Measurements from ENCODE around the gene DNAI4.
"Not testable (repeated sequence)": the region's sequence is repeated elsewhere in the genome, so short reads cannot be mapped to it uniquely, and the experiment has no call there.

DNAI4 gene, protein sequence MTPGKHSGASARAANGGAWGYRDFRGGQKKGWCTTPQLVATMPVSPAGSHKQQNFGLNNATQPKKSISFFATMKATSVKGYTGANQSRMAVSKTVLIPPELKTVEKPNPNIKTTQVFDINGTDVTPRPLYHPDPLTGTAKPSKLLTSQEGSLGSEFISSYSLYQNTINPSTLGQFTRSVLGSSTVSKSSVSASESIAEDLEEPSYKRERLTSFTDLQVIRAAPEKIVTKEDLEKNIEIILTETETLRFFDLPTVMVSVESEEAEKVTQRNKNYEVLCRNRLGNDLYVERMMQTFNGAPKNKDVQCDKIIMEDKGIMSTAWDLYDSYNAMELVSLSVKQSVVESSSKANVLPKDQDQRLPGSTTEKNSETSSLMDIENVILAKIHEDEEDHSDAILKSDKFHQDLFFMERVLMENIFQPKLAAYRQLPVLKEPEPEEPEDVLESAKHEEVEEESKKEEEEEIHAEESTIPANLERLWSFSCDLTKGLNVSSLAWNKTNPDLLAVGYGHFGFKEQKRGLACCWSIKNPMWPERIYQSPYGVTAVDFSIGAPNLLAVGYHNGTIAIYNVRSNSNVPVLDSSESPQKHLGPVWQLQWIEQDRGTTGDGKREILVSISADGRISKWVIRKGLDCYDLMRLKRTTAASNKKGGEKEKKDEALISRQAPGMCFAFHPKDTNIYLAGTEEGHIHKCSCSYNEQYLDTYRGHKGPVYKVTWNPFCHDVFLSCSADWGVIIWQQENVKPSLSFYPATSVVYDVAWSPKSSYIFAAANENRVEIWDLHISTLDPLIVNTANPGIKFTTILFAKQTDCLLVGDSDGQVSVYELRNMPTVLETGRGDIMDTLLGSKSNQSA

DNA sequence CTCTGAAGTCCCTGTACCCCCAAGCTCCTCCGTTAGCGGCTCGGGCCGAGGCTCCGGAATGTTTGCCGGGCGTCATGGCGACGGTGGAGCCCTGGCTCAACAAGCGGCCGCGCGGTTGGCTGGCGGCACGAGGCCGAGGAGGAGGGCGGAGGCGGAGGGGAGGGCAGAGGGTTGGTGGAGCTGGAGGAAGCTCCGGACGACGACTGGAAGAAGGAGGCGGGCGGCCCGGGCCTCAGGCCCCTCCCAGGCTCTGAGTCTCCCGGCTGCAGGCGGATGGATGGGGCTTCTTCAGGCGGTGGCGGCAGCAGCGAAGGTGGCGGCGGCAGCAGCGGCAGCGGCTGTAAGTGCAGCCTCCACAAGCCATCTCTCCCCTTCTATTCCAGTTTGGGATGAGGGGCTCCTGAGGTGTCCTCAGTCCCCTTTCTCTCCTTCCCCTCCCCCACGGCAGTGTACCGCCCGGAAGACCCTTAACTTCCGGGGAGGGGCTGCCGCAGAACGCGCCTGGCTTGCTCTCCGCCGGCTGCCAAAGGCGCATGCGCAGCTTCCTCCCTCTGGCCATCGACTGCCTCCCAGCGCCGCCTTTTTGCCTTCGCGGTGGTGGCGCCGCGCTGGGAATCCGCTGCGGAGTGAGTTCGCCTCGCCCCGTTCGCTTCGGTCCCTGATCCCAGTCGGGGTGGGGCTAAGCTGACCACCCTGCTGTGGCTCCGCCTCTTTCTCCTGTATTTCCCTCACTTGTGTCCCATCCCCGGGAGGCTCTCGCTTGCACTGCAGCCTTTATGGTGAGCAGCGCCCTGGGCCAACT, at the start of gene DNAI4, which contains the start of gene MIER1:
Gene DNAI4 (minus strand): TSS at position 101 of the 802 bp plus-strand sequence. CDS start 25 bp downstream, at position 76.
Gene MIER1 (plus strand): TSS at position 235 of the 802 bp plus-strand sequence. CDS start 39 bp downstream, at position 274.
- DNase-seq: peak; percentile 99

DNA sequence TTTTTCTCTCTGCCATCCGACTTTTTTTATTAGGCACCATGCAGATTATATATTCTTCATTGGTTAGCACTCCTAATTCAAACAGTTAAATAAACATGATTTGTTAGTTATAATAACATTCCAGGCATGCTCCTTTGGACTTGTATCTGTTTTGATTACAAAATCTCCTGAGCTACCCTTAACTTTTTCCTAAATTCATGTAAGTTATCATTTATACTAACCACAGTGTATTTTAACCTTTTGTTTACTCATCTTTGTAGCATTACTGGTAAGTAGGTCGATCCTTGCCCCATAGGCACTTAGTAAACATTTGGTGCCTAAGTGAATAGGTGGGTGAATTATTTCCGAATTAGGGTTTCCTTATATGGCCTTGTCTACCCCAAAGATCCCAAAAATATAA, 43.9 kb upstream of the DNAI4 start:
- no peak for DNase-seq

DNA sequence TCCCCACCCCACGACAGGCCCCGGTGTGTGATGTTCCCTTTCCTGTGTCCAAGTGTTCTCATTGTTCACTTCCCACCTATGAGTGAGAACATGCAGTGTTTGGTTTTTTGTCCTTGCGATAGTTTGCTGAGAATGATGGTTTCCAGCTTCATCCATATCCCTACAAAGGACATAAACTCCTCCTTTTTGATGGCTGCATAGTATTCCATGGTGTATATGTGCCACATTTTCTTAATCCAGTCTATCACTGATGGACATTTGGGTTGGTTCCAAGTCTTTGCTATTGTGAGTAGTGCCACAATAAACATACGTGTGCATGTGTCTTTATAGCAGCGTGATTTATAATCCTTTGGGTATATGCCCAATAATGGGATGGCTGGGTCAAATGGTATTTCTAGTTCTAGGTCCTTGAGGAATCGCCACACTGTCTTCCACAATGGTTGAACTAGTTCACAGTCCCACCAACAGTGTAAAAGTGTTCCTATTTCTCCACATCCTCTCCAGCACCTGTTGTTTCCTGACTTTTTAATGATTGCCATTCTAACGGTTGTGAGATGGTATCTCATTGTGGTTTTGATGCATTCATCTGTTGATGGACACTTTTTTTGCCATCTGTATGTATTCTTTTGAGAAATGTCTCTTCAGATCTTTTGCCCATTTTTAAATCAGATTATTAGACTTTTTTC, 41.7 kb upstream of the DNAI4 start:
- not testable (repeated sequence) for DNase-seq

DNA sequence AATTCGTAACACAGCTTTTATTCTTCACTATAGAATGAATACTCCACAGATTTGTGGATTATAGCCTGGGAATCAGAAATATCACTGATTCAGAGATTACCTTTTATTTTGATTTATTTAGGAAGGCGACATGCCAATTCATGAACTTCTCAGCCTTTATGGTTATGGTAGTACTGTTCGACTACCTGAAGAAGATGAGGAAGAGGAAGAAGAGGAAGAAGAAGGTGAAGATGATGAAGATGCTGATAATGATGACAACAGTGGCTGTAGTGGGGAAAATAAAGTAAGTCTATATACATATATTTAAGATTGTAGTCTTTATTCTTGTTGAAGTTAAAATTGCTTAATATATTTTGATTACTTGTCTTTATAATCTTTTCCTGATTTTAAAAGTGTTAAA, 33.3 kb upstream of the DNAI4 start:
- no peak for DNase-seq

DNA sequence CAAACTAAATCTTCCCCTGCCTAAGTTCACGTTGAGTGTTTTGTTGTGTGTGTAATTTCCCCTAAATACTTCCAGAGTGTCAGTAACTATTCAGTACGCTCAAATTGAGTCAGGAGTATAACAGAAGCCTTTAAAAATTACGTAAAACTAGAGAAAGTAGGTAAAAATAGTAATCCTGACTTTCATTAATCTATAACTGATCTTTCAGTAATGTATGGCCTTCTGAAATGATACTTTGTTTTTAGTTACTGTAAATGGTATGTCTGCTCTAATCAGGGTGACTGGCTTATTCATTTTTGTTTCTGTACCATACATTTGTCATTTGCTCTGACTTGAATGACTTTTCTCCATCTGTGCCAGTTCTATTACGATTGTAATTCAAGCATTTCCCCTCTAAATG, 29.6 kb upstream of the DNAI4 start:
- no peak for DNase-seq

DNA sequence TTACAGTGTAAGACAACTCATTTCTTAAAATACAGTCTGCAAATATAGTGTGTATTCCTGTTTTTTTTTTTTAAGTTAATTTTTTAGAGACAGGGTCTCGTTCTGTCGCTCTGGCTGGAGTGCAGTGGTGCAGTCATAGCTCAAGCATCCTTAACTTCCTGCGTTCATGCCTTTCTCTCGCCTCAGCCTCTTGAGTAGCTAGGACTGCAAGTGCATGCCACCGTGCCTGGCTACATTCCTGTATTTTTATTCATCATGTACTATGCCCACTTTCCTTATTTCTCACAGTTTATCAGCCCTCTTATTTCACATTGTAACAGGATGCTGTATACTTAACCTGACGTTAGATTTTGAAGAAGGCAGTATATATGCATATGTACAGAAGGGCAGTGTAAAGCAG, 26.9 kb upstream of the DNAI4 start:
- DNase-seq: peak; percentile 62

DNA sequence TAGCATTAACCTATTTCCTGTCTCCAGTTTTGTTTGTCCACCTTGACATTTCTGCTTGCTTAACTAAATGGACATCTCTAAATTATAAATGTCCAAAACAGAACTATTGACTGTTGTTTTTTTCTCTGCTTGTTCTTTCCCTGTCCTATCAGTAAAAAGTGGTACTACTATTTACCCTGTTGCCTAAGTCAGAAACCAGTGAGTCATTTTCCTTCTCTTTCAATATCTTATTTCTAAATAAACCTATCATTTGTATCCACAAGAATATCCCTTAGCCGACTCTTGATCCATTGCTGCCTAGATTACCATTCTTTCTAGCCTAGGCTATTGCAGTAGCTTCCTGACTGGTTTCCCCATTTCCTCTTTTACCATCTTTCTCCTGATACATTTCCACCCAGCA, 22.6 kb upstream of the DNAI4 start:
- DNase-seq: no peak

DNA sequence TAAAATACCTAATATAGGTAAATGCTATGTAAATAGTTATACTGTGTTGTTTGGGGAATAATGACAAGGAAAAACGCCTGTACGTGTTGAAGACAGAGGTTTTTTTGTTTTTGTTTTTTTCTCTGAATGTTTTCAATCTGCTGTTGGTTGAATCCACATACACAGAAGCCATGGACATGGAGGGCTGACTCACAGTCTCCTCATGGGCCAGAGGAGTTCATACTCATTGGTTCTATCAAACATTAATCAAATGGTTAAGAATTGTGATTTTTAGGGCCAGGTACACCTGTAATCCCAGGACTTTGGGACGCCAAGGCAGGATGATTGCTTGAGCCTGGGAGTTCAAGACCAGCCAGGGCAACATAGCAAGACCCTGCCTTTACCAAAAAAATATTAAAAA, 20.7 kb upstream of the DNAI4 start:
- no peak for DNase-seq

DNA sequence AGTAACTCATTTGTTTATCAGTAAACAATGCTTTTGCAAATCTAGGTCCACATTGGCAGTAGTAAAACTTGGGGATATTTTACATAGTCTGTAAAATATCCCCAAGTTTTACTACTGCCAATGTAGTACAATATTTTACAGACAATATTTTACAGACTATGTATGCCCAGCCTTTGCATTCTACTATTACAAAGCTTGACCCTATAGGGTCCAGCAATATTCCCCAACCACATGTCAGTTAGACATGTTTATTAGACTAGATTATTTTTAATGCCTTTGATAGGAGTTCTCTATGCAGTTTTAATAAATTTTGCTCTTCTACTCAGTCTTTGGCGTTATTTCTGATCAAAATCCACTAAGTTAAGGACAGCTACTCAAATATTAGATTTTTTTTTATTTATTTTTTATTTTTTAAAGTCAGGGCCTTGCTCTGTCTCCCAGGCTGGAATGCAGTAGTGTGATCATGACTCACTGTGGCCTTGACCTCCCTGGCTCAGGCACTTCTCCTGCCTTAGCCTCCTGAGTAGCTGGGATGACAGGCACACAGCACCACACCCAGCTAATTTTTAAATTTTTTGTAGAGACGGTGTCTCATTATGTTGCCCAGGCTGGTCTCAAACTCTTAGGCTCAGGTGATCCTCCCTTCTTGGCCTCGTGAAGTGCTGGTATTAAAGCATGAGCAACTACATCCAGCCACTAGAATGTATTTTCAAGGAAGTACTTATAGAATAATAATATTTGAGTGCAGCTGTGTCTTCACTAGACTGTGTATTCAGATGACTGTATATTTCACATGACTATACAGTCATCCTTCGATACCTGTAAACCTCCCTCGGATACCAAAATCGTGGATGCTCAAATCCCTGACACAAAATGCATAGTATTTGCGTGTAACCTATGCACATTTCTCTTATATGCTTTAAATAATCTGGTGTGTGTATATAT, 19.9 kb upstream of the DNAI4 start:
- peak; percentile 67 for DNase-seq

DNA sequence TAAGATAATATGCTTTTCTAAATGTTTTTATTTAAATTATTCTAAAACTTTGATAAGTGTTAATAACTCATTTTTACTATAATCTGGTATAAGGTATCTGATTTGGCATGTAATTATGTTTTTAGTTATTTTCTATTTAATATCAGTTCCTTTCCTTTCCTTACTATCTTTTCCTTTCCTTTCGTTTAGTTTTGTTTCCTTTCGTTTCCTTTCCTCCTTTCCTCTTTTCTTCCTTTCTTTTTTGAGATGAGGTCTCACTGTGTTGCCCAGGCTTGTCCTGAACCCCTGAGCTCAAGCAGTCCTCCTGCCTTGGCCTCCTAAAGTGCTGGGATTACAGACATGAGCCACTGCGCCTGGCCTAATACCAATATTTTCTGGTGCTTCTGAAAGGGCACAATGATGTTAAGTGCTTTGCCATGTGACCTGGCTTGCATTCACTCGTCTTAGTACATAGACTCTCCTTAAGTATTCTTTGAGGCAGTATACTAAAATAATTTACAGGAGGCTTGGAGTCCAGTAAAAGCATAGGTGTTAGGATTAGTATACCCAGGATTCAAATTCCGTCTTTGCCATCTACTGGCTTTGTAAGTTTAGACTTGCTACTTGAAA, 18.8 kb upstream of the DNAI4 start:
- DNase-seq: no peak

DNA sequence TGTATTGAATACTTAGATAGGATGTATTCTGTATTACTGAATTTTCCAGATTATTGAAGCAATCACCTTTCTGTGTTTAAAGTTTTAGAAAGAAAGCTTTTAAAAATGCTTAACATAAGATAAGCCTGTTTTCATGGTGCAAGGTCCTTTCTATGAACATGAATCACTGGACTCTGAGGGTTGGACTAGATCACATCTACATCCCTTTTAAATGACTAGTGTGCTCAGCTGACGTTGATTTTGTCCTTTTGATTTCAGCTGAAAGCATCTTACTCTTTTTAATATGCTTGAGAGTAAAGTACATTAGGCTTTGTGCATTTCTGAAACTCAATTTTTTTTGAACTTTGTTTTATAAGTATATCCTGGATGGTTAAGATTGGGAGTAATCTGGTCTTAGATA, 16.3 kb upstream of the DNAI4 start:
- no peak for DNase-seq

DNA sequence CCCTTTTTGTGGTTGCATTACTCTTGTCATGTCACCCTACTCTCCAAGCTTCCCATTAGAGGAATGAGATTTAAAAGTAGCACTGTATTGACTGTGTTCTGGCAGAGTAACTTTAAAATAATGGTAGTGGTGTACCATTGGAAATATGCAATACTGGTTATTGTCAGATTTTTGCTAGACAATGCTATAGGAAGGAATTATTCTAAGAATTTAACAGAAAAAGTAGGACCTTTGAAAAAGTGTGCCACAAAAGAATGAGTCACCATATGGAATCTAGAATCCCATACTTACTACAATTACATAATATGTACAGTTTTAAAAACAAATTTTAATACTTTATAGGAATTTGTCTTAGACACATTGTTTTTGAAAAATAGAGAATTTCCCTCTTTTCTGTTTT, 14.0 kb upstream of the DNAI4 start:
- peak; percentile 75 for DNase-seq

DNA sequence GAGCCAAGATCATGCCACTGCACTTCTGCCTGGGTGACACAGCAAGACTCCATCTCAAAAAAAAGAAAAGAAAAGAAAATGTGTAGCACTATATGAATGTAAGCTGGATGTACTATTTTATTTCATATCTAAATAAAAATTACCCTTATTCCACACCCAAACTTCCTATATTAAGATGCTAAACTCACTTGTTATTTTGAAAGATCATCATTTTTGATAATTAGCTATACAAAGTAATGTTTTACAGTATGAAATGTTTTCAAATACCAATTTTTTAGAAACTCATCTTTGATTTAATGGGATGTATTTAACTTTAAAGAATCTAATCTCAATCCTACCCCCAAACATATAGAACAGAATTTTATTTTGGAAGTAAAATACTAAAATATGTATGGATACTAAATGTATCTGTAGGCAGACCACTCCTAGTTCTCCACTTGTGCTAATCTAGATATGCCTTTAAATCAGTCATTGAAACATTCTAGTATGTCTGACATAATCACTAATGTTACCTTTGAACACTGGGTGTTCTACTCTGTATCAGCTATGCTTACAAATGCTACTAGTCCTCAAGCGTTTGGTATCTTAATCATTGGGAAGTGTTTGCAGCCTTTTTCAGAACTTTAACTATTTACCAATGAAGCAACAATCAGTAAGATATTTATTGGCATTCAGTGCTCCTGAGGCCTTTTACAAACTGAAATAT, 13.0 kb upstream of the DNAI4 start:
- DNase-seq: no peak

DNA sequence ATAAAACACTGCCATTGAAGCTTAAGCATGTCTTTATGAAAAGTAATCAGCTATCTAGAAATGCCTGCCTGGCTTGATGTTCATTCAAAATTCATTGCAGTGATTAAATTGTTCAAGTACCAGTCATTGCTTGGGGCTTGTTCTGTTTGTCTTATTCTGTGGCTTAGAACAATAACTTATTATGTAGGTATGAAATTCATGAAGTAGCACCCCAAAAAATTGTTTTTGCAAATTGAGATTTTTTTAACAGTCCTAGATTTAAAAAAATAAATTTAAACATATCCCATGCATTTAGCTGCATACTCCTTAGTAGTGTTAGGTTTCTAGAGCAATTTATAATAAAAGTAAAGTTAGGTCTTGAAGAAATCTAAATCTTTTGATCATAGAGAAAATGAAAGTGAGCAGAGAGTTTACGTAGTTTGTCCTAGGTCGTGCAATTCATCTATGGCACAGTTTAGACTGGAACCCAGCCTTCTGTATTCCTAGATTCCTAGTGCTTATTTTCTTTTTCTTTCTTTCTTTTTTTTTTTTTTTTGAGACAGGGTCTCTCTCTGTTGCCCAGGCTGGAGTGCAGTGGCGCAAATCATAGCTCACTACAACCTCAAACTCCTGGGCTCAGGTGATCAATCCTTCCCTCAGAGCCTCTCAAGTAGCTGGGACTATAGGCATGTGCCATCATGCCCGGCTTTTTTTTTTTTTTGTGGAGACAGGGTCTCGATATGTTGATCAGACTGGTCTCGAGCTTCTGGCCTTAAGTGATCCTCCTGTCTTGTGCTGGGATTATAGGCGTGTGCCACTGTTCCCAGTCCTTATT, 9.4 kb upstream of the DNAI4 start:
- no peak for DNase-seq

DNA sequence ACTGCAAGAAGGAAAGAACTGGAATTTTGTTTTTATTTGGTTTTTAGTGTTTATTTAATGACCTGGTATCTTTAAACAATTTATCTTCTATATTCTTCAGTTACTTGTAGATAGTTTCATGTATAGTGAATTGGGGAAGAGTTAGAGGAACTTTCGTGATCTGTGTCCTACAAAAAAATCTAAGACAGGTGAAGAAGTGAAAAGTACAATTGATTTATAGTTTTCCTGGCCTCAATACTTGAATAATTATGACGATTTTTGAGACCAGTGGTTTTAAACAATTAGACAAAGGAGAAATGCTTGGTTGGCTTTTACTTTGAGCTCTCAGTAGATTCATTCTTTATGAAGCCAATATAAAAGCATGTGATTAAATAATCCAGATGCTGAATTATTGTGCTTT, 7.6 kb upstream of the DNAI4 start:
- DNase-seq: no peak

DNA sequence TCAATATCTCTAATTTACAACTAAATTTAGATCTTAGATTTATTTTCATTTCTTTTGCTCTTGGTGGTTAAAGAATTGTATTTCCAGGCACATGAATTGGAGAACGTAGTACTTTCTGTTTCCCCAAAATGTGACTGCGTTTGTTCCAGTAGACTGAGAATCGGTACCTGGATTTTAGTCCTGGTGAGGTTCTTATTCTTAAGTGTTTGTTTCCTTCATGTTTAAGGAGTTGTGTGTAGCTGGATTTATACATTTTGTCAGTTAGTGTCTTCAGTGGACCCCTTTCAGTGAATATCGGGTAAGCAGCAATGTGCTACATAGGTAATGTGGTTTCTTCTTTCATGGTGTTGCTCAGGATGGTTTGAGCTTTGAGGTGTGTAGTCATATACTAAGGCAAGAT, 6.9 kb upstream of the DNAI4 start:
- no peak for DNase-seq

DNA sequence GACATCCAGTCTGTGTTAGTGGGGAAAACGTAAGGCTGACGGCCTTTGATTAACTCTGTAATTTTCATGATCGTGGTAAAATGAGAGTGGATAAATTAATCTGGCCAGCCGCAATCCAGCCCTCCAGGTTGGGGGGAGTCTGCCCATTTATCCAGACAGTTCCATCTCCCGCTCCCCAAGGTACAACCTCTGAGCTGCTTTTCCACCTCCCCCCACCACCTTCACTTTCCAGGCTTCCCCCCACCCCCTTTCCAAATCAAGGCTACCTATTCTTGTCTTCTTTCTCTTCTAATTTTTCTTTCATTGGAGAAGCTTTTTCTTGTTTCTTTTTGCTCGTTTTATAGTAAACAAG, 6.1 kb upstream of the DNAI4 start:
- no peak for DNase-seq

DNA sequence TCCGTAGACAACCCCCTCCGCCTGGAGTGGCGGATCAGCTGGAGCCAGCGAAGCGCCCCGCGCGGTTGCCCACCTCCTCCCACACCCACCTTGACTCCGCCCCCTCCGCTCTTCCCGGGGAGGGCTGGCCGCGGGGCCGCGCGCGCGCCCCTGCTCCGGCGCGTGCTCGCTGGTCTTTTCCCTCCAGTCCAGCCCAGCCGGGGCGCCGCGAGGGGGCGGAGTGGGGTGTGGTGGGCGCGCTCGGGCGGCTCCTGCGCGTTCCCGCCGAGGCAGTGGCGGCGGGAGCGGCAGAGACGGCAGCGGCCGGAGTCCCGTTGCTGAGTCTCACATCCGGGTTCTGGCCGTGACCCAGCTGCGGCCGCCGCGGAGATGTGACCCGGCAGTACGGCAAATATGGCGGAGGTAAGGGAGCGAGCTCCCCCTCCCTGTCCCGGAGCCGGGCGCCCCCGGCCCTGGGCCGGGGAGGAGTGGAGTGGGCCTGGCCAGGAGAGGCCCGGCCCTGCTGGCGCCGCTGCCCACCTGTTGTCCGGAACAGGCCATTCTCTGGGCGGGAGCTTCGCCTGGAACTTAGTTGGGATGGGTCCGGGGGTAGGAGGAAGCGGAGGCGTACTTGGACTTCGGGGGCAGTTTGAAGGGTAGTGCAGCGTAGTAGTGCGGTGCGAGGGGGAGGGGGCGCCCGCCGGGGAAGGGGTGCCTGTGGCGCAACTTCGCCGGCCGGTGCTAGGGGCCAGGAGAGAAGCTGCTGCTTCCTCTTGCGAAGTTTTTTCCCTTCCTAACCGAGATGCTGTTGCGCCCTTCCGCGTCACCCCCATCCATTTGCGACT, 5.6 kb upstream of the DNAI4 start:
- DNase-seq: peak; percentile 93

DNA sequence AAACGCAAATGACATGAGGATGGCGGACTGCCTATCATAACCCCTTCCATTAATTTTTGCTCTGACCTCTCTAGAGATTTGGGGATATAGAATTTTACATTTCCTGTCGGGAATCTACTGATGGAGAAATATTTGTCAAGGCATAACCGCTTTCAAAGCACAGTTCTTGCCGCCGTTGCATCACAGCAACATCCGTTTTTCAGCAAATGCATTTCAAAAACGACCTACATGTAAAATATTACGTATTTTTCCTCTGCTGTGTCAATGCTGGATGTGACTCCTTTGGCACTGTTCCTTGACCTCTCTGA, 5.0 kb upstream of the DNAI4 start:
- no peak for DNase-seq
